GM12874 (cell line): ENCODE data around the gene JAGN1.

Experiments used
- CTCF ChIP-seq: IDR thresholded peaks from 2 replicates; pipeline ENCODE4 v1.5.1; 2011; ENCODE audit warnings: low read depth, mild to moderate bottlenecking, control low read depth, low read length, moderate library complexity; ENCODE audit not compliant: insufficient read depth

JAGN1 gene

GRCh38 chr3:9902372-9903237 is 12.2 kb downstream of the JAGN1 start, which contains the start of gene IL17RE:
TSS of gene IL17RE (plus strand) at chr3:9902848. CDS start at chr3:9902933, 85 bp downstream.
- no peak for TF ChIP-seq CTCF

GRCh38 chr3:9903238-9903624 is 12.8 kb downstream of the JAGN1 start:
- no peak for TF ChIP-seq CTCF

- TF ChIP-seq CTCF = no peak
These were observed 13.5 kb downstream of the JAGN1 start for GRCh38 chr3:9903904-9904303.

GRCh38 chr3:9906480-9906879 is 16.1 kb downstream of the JAGN1 start:
- TF ChIP-seq CTCF = no peak

GRCh38 chr3:9908286-9908685 is 17.9 kb downstream of the JAGN1 start:
- TF ChIP-seq CTCF = no peak

- TF ChIP-seq CTCF = no peak
These were observed 19.0 kb downstream of the JAGN1 start for GRCh38 chr3:9909221-9910013.

- TF ChIP-seq CTCF = no peak
These were observed 21.5 kb downstream of the JAGN1 start for GRCh38 chr3:9911863-9912262.
